Endothelial cell of umbilical vein (primary cell): ENCODE measurements around the gene KDM4B. TPM values are rescaled to one million over a fixed set of nuclear protein-coding genes. Genes with fewer than 3 reads are reported as not detected.

ENCODE experiments used
- BruUV-seq: library from RNA; stranded (reverse); fragments of 400-500 nt; replicated peaks from 2 replicates; lab custom pipeline; 2021; lab: Mats Ljungman, UMichigan
- CTCF ChIA-PET: fragments of 300-600, 350-600 bp; sonication (Branson Sonifier 250); formaldehyde crosslinking; loops from one replicate; lab custom pipeline; 2021; ENCODE audit warnings: antibody characterized with exemption, inconsistent platforms; lab: Charles Lee
- POLR2A ChIA-PET: fragments of 300-600, 350-600 bp; sonication (Branson Sonifier 250); formaldehyde crosslinking; loops from one replicate; lab custom pipeline; 2021; ENCODE audit warnings: antibody characterized with exemption, inconsistent platforms; lab: Charles Lee
- DNase-seq: peaks from one replicate; pipeline ENCODE4 v3.0.0-alpha.2; 2011; ENCODE audit warnings: low read depth, low spot score
- FAIRE-seq: peaks from 2 replicates; lab custom pipeline; 2011; peaks lifted over from hg19 to GRCh38; lab: Jason Lieb, UNC
- H2AFZ ChIP-seq: 2 replicates; pipeline ENCODE4 v1.6.0; 2012; ENCODE audit warnings: low read depth, low read length, control low read depth, inconsistent platforms
- H3K27ac ChIP-seq: 2 replicates; pipeline ENCODE4 v1.5.1; 2011; ENCODE audit warnings: low read depth, mild to moderate bottlenecking, control low read depth, low read length, moderate library complexity; ENCODE audit not compliant: insufficient read depth
- H3K27me3 ChIP-seq, 2 experiments: 2 replicates each; pipeline versions ENCODE4 v1.6.0 to v1.6.1; 2011; ENCODE audit warnings: low read length in 2 of 2, mixed read lengths in 1 of 2; ENCODE audit not compliant: control insufficient read depth in 2 of 2, insufficient read depth in 2 of 2
- H3K36me3 ChIP-seq, 2 experiments: 2 replicates in 1 of 2; 3 replicates in 1 of 2; pipeline ENCODE4 v1.5.1; 2011; ENCODE audit warnings: low read length in 2 of 2, mild to moderate bottlenecking in 1 of 2, moderate library complexity in 1 of 2; ENCODE audit not compliant: control insufficient read depth in 2 of 2, insufficient read depth in 2 of 2; ENCODE audit errors: extremely low read depth in 1 of 2
- H3K4me1 ChIP-seq: 3 replicates; pipeline ENCODE4 v1.5.1; 2011; ENCODE audit warnings: mild to moderate bottlenecking, low read length; ENCODE audit not compliant: control insufficient read depth, insufficient read depth; ENCODE audit errors: extremely low read depth
- H3K4me2 ChIP-seq: 2 replicates; pipeline ENCODE4 v1.6.1; 2011; ENCODE audit warnings: low read length, control low read depth, mixed read lengths; ENCODE audit not compliant: insufficient read depth
- H3K4me3 ChIP-seq, 3 experiments: fragments of 200-600 bp in 1 of 3; sonication (generic), shearing (Covaris generic) in 1 of 3; replicated peaks in 1 of 3; 2 replicates each; pipeline ENCODE4 v1.5.1; 2011 to 2016; ENCODE audit warnings: control low read depth in 3 of 3, low read length in 3 of 3, mild to moderate bottlenecking in 2 of 3, inconsistent platforms in 1 of 3, low read depth in 1 of 3, moderate library complexity in 1 of 3; ENCODE audit not compliant: insufficient read depth in 1 of 3
- H3K79me2 ChIP-seq: 2 replicates; pipeline ENCODE4 v1.6.0; 2012; ENCODE audit warnings: low read length, inconsistent platforms; ENCODE audit not compliant: control insufficient read depth, insufficient read depth
- H3K9ac ChIP-seq: replicated peaks from 2 replicates; pipeline ENCODE3; 2011; ENCODE audit warnings: low read length, control low read depth; ENCODE audit not compliant: insufficient read depth; ENCODE audit errors: extremely low read depth
- H3K9me1 ChIP-seq: replicated peaks from 3 replicates; pipeline ENCODE4 v1.6.0; 2011; ENCODE audit warnings: mild to moderate bottlenecking, low read length; ENCODE audit not compliant: control insufficient read depth, insufficient read depth; ENCODE audit errors: extremely low read depth
- H3K9me3 ChIP-seq: replicated peaks from 2 replicates; pipeline ENCODE4 v1.5.1; 2012; ENCODE audit warnings: low read length, inconsistent platforms; ENCODE audit not compliant: control insufficient read depth, insufficient read depth
- H4K20me1 ChIP-seq: replicated peaks from 2 replicates; pipeline ENCODE3; 2011; ENCODE audit warnings: mild to moderate bottlenecking, low read length; ENCODE audit not compliant: control insufficient read depth, insufficient read depth; ENCODE audit errors: extremely low read depth
- EZH2 ChIP-seq: IDR thresholded peaks from 2 replicates; pipeline ENCODE4 v1.6.1; 2012; ENCODE audit warnings: borderline replicate concordance, low read depth, mild to moderate bottlenecking, moderate library complexity, low read length, inconsistent platforms; ENCODE audit not compliant: severe bottlenecking
- FOS ChIP-seq: IDR thresholded peaks from 2 replicates; pipeline ENCODE4 v1.6.1; 2011; ENCODE audit warnings: mild to moderate bottlenecking, low read length, moderate library complexity, borderline replicate concordance; ENCODE audit not compliant: insufficient read depth
- GATA2 ChIP-seq: IDR thresholded peaks from 2 replicates; pipeline ENCODE4 v1.7.0; 2011; ENCODE audit warnings: low read depth, mild to moderate bottlenecking, moderate library complexity, mixed read lengths, low read length; ENCODE audit not compliant: insufficient read length, insufficient read depth
- JUN ChIP-seq: IDR thresholded peaks from 2 replicates; pipeline ENCODE4 v1.6.1; 2011; ENCODE audit warnings: borderline replicate concordance, low read depth; ENCODE audit not compliant: insufficient read length, insufficient read depth
- MYC ChIP-seq: IDR thresholded peaks from one replicate; pipeline ENCODE4 v1.6.1; 2011; ENCODE audit warnings: mild to moderate bottlenecking, low read depth, low read length
- POLR2A ChIP-seq: IDR thresholded peaks from 2 replicates; pipeline ENCODE4 v1.6.1; 2012; ENCODE audit warnings: low read depth, mild to moderate bottlenecking, control low read depth, low read length
- POLR2AphosphoS5 ChIP-seq: IDR thresholded peaks from 2 replicates; pipeline ENCODE4 v1.6.1; 2012; ENCODE audit warnings: low read depth, mild to moderate bottlenecking, control low read depth, low read length, moderate library complexity; ENCODE audit not compliant: insufficient read depth
- dilution Hi-C: fragments of 300-500 bp; cut with MboI; formaldehyde crosslinking; loops from one replicate; pipeline ENCODE4 v1.15.0; 2019; ENCODE audit warnings: low sequenced_read_pairs; ENCODE audit not compliant: extremely low pct_ligation_motif_present
- intact Hi-C: fragments of 100-400 bp; cut with micrococcal nuclease; formaldehyde crosslinking; loops from one replicate; pipeline ENCODE4 v1.10.0; 2022
- polyA plus RNA-seq, 4 experiments: library from polyadenylated mRNA; depleted of rRNA in 3 of 4; stranded (reverse) in 3 of 4; unstranded in 1 of 4; fragments of >200 nt; gene quantifications; 2 replicates each; pipeline versions ENCODE4 v1.2.1 to v1.2.3, GENCODE V29; 2011 to 2012; ENCODE audit warnings: missing spikeins in 1 of 4
- total RNA-seq: library from RNA; stranded (reverse); gene quantifications from 2 replicates; pipeline ENCODE4 v1.2.3, GENCODE V29; 2021
- TF ChIP-seq, protein P1 (sequence below): IDR thresholded peaks from 2 replicates; pipeline ENCODE4 v1.6.1; 2011; ENCODE audit not compliant: insufficient read depth, insufficient read length
- TF ChIP-seq, protein P2 (sequence below), 2 donors: IDR thresholded peaks; 1 replicate in 1 of 2; 2 replicates in 1 of 2; pipeline ENCODE4 v1.5.1; 2011; ENCODE audit warnings: low read length in 2 of 2, mild to moderate bottlenecking in 2 of 2, moderate library complexity in 2 of 2, control low read depth in 1 of 2, inconsistent platforms in 1 of 2, low read depth in 1 of 2; ENCODE audit not compliant: insufficient read depth in 1 of 2; ENCODE audit errors: extremely low read depth in 1 of 2

KDM4B gene
- total and polyA plus RNA-seq, 2 donors (not counting 3 experiments of a cell fraction or from before 2014, with no cell fraction given), result 12.4 to 37.2 TPM

DNA sequence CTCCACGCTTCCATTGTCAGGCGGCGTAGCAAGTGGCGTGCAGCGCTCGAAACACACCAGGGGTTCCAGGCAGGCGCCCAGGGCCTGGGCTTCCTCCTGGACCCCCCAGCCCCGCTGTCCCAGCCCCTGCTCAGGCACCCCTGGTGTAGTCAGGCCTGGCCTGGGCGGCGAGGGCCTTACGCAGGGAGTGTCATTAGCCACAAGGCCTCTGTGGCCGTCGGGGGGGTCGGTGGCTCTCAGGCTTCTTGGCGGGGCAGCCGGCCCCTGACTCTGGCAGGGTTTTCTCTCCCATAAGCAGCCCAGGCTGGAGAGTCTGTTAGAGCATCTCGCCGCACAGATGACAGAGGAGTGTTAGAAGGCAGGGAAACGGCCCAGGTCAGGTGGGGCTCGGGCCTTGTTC is 116.7 kb downstream of the KDM4B start:
- no peak for FAIRE-seq
- H4K20me1 ChIP-seq, result no peaks in the 10 kb centered on the region
- H3K79me2 ChIP-seq, result no peaks in the 10 kb centered on the region
- H2AFZ ChIP-seq, result no peak overlapping the region
- no peaks in the 10 kb centered on the region for H3K27me3 ChIP-seq
- no peak overlapping the region for H3K9ac ChIP-seq
- ChIA-PET POLR2A (interaction anchor here (0.5 kb wide), 1 partner anchor 483 kb away, joined by 9 read pairs; no protein-coding TSS in a partner anchor), CTCF (no interaction called here)
- BruUV-seq, result no TSS peak
- H3K4me2 ChIP-seq, result no peak overlapping the region
- no peak for DNase-seq
- intact Hi-C loops (no loop called here), dilution Hi-C loops (no loop called here)
- TF ChIP-seq GATA2 (no peak), FOS (no peak), EZH2 (no peak), POLR2AphosphoS5 (no peak), MYC (no peak), POLR2A (no peak), JUN (no peak)
- TF ChIP-seq, protein P1, sequence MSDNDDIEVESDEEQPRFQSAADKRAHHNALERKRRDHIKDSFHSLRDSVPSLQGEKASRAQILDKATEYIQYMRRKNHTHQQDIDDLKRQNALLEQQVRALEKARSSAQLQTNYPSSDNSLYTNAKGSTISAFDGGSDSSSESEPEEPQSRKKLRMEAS, result no peak
- TF ChIP-seq, protein P2, sequence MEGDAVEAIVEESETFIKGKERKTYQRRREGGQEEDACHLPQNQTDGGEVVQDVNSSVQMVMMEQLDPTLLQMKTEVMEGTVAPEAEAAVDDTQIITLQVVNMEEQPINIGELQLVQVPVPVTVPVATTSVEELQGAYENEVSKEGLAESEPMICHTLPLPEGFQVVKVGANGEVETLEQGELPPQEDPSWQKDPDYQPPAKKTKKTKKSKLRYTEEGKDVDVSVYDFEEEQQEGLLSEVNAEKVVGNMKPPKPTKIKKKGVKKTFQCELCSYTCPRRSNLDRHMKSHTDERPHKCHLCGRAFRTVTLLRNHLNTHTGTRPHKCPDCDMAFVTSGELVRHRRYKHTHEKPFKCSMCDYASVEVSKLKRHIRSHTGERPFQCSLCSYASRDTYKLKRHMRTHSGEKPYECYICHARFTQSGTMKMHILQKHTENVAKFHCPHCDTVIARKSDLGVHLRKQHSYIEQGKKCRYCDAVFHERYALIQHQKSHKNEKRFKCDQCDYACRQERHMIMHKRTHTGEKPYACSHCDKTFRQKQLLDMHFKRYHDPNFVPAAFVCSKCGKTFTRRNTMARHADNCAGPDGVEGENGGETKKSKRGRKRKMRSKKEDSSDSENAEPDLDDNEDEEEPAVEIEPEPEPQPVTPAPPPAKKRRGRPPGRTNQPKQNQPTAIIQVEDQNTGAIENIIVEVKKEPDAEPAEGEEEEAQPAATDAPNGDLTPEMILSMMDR (IDR thresholded peaks at IDR 0.05; ENCODE audit: extremely low read depth in 1 of 2, insufficient read depth in 1 of 2, low read depth in 1 of 2, low read length in 2 of 2), result no peak
- peaks cover 0 to 23% of the 10 kb centered on the region in 2 experiments for H3K36me3 ChIP-seq
- H3K27ac ChIP-seq, result no peak overlapping the region
- no peaks in the 10 kb centered on the region for H3K9me1 ChIP-seq
- H3K9me3 ChIP-seq, result no peaks in the 10 kb centered on the region
- no peaks in the 10 kb centered on the region for H3K4me1 ChIP-seq
- H3K4me3 ChIP-seq, result no peak overlapping the region
